AG04450 (cell line): Measurements from ENCODE around the gene CGNL1. TPM values are rescaled to one million over a fixed set of nuclear protein-coding genes. Genes with fewer than 3 reads are reported as not detected.
A peak's percentile ranks its signal among the peaks of the same experiment; 100 is the strongest.

Source experiments
- CTCF ChIA-PET: fragments of 300-600, 350-600 bp; formaldehyde crosslinking; extraction: SDS; loops from one replicate; lab custom pipeline; 2022; ENCODE audit warnings: antibody characterized with exemption, inconsistent platforms; lab: Charles Lee
- POLR2A ChIA-PET: fragments of 350-600 bp; formaldehyde crosslinking; extraction: SDS; loops from one replicate; lab custom pipeline; 2021; ENCODE audit warnings: antibody characterized with exemption, inconsistent platforms; lab: Yijun Ruan, JAX
- DNase-seq: peaks from one replicate; pipeline ENCODE4 v3.0.0-alpha.2; 2011; ENCODE audit warnings: low read depth, low spot score
- H3K27ac ChIP-seq: one replicate; pipeline ENCODE4 v1.5.1; 2012; ENCODE audit warnings: low read depth, low read length, control low read depth
- H3K27me3 ChIP-seq: one replicate; pipeline ENCODE4 v1.6.0; 2012; ENCODE audit warnings: low read length; ENCODE audit not compliant: control insufficient read depth, insufficient read depth
- H3K4me3 ChIP-seq: 2 replicates; pipeline ENCODE4 v1.5.1; 2011; ENCODE audit warnings: mild to moderate bottlenecking, low read depth, low read length, control low read depth
- H3K9me3 ChIP-seq: 2 replicates; pipeline ENCODE4 v1.5.1; 2012; ENCODE audit warnings: low read length; ENCODE audit not compliant: control insufficient read depth, insufficient read depth
- polyA plus RNA-seq: library from polyadenylated mRNA; depleted of rRNA; stranded (reverse); fragments of >200 nt; gene quantifications from 2 replicates; pipeline ENCODE4 v1.2.3, GENCODE V29; 2011
- TF ChIP-seq, protein P1 (sequence below): IDR thresholded peaks from 2 replicates; pipeline ENCODE4 v1.5.1; 2011; ENCODE audit warnings: low read depth, low read length, control low read depth, inconsistent platforms

The CGNL1 gene
- polyA plus RNA-seq, 1 experiment = 0.25 TPM

DNA sequence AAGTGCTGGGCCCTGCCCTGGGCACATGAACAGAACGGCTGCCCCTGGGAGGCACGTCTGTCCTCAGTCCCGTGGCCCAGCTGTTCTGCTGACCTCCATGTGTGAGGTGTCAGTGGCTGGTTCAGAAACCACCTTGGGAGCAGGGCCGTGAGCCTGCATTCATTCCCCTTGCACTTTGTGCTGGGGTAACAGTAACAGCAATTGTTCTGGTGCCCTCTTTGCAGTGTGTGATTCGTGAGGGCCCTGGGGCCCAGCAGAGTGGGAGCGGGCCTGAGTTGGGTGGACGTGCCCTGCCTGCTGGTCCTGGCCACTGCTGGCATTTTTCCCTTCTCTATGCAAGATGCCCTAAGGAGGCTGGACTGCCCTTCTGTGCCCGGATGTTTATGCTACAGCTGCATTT lies 165.0 kb downstream of the CGNL1 start:
- DNase-seq = no peak
- ChIA-PET POLR2A (no interaction called here), CTCF (interaction anchor here (0.6 to 8.1 kb wide), 33 partner anchors 7 to 1052 kb away, joined by 3 to 184 read pairs (median 5); partner anchors contain the start of gene CGNL1)
- H3K27ac ChIP-seq = no peak overlapping the region
- no peaks in the 10 kb centered on the region; the same call in 1 of the 2 replicates for H3K9me3 ChIP-seq
- TF ChIP-seq, protein P1, sequence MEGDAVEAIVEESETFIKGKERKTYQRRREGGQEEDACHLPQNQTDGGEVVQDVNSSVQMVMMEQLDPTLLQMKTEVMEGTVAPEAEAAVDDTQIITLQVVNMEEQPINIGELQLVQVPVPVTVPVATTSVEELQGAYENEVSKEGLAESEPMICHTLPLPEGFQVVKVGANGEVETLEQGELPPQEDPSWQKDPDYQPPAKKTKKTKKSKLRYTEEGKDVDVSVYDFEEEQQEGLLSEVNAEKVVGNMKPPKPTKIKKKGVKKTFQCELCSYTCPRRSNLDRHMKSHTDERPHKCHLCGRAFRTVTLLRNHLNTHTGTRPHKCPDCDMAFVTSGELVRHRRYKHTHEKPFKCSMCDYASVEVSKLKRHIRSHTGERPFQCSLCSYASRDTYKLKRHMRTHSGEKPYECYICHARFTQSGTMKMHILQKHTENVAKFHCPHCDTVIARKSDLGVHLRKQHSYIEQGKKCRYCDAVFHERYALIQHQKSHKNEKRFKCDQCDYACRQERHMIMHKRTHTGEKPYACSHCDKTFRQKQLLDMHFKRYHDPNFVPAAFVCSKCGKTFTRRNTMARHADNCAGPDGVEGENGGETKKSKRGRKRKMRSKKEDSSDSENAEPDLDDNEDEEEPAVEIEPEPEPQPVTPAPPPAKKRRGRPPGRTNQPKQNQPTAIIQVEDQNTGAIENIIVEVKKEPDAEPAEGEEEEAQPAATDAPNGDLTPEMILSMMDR = no peak
- no peak overlapping the region for H3K4me3 ChIP-seq
- H3K27me3 ChIP-seq = peaks cover 15% of the 10 kb centered on the region

DNA sequence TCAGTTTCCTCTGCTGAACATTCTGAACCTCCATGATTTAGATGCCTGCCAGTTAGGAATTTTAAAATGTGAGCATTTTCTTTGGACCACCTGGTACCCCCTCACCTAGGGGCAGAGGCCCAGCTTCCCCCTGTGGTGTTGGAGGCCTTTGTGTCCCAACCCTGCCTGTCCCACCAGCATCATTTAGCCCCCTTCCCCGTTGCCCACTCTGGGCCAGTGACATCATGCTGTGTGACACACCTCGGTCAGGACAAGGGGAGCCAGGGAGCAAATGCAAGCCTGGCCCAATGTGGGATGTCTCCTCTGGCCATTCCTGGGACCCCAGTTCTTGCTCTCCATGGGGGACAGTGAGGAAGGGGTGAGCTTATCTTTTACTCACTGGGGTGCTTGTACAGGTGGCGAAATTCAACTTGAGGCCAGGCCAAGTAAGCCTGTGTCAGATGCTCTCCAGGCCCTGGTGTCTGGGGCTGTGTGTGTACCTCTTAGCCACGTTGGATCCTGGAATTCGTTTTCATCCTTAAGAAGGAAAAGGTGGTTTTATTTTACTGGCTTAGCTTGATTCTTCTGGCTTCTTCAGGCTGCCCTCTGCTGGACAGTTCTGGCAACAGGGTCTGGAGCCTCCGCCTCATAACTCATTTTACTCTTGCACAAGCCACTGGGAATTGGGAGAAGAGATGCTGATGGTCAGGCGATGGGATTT lies 165.7 kb downstream of the CGNL1 start:
- H3K4me3 ChIP-seq = no peak overlapping the region

DNA sequence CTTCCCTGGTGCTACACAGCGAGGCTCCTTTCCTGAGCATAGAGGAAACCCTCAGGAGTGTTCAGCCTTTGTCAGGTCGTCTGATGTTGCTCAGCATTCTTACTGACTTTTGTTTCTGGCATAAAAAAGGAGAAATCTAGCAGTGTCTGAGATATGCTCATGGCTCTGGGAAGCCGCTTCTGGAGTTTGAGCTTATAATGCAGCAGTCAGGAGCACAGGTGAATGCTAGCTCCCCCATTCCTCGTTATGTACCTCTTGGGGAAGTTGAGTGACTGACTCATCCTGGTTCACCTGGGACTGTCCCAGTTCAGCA lies 166.2 kb downstream of the CGNL1 start:
- H3K27me3 ChIP-seq = peaks cover 15% of the 10 kb centered on the region
- H3K9me3 ChIP-seq = no peaks in the 10 kb centered on the region; the same call in 1 of the 2 replicates
- TF ChIP-seq, protein P1 = no peak
- H3K4me3 ChIP-seq = no peak overlapping the region
- H3K27ac ChIP-seq = no peak overlapping the region
- DNase-seq = no peak
- ChIA-PET POLR2A (no interaction called here), CTCF (interaction anchor here (0.7 to 8.1 kb wide), 36 partner anchors 8 to 1836 kb away, joined by 3 to 184 read pairs (median 4); partner anchors contain the start of gene POLR2M)

More for the DNA sequence above, 165.7 kb downstream of the CGNL1 start:
- CTCF ChIA-PET = interaction anchor here (0.5 to 8.1 kb wide), 53 partner anchors 8 to 1835 kb away, joined by 3 to 184 read pairs (median 4); partner anchors contain the start of genes CGNL1 and POLR2M
- TF ChIP-seq, protein P1 = peak; percentile 95
- H3K27me3 ChIP-seq = peaks cover 15% of the 10 kb centered on the region
- no peak overlapping the region for H3K27ac ChIP-seq
- peak; percentile 52 for DNase-seq
- H3K9me3 ChIP-seq = no peaks in the 10 kb centered on the region; the same call in 1 of the 2 replicates
- POLR2A ChIA-PET = no interaction called here

DNA sequence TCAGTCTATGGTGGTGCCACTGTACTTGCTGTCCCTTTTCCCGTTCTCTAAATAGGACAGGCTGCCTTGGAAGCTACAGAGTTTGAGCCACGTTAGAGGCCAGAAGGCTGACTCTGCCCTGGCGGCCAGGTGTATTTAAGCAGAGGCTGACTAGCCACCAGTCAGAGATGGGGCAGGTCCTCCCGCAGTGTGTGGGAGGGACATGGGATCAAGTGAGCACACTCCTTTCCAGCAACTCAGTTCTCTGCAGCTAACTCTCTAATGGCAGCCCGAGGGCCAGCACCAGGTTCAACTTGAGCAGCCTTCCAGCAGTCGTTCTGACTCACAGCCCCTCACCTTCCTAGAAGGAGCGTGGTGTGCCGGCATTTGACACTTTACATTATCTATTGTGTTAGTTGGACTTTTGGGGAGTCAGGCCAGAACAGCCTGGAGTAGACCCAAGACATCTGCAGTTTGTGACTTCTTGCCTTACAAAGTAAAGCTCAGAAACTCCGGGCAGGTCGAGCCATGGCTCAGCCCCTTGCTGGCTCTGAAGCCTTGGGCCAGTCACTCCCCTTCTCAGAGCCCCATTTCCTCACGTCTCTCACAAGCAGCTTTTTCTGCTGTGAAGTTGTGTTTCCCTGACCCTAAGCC lies 168.7 kb downstream of the CGNL1 start:
- Histone ChIP-seq H3K4me3 (no peak overlapping the region), H3K9me3 (no peaks in the 10 kb centered on the region), H3K27ac (no peak overlapping the region), H3K27me3 (peaks cover 13% of the 10 kb centered on the region)
- ChIA-PET POLR2A (no interaction called here), CTCF (interaction anchor here (0.8 to 8.1 kb wide), 5 partner anchors 13 to 203 kb away, joined by 3 to 184 read pairs (median 4); no protein-coding TSS in a partner anchor)
- no peak for DNase-seq
- TF ChIP-seq, protein P1 = no peak

DNA sequence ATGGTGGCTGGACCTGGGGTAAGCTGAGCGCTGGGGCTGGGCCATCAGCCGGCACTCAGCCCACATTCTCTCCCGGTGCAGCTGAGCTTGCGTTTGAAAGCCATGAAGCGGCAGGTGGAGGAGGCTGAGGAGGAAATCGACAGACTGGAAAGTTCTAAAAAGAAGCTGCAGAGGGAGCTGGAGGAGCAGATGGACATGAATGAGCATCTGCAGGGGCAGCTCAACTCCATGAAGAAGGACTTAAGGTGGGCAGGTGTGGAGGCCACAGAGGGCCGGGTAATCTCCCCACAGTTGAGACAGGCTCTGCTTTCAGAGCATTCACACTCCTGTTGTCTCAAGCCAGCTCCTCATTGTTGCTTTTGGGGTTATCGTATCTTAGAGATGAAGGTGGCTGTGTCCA lies 169.7 kb downstream of the CGNL1 start:
- Histone ChIP-seq H3K27me3 (peaks cover 13% of the 10 kb centered on the region), H3K9me3 (no peaks in the 10 kb centered on the region), H3K4me3 (no peak overlapping the region), H3K27ac (no peak overlapping the region)
- TF ChIP-seq, protein P1 = no peak
- no peak for DNase-seq
- ChIA-PET POLR2A (no interaction called here), CTCF (interaction anchor here (0.6 to 8.1 kb wide), 4 partner anchors 14 to 204 kb away, joined by 3 to 184 read pairs (median 5); no protein-coding TSS in a partner anchor)
